Subcutaneous abdominal adipose tissue (tissue), 5 donors: ENCODE data around the gene LRRC3C.
"Not testable (repeated sequence)": the region's sequence is repeated elsewhere in the genome, so short reads cannot be mapped to it uniquely, and the experiment has no call there.

Experiments used
- H3K27ac ChIP-seq: one replicate; pipeline ENCODE4 v1.7.0; 2013; ENCODE audit warnings: low read depth, mild to moderate bottlenecking, inconsistent platforms, low read length, moderate library complexity
- H3K27me3 ChIP-seq, 5 donors: one replicate each; pipeline ENCODE4 v1.7.0; 2013; ENCODE audit warnings: low read length in 5 of 5, inconsistent platforms in 1 of 5; ENCODE audit not compliant: control insufficient read depth in 5 of 5, insufficient read depth in 4 of 5
- H3K36me3 ChIP-seq, 5 donors: one replicate each; pipeline ENCODE4 v1.7.0; 2013; ENCODE audit warnings: low read length in 5 of 5; ENCODE audit not compliant: control insufficient read depth in 5 of 5, insufficient read depth in 5 of 5
- H3K4me1 ChIP-seq, 5 donors: one replicate each; pipeline ENCODE4 v1.7.0; 2013; ENCODE audit warnings: low read length in 5 of 5, mild to moderate bottlenecking in 3 of 5, moderate library complexity in 1 of 5; ENCODE audit not compliant: control insufficient read depth in 5 of 5, insufficient read depth in 5 of 5
- H3K4me3 ChIP-seq, 5 donors: one replicate each; pipeline ENCODE4 v1.7.0; 2013; ENCODE audit warnings: low read length in 5 of 5, low read depth in 1 of 5
- H3K9ac ChIP-seq, 5 donors: one replicate each; pipeline ENCODE4 v1.7.0; 2013; ENCODE audit warnings: low read length in 5 of 5, mild to moderate bottlenecking in 4 of 5, moderate library complexity in 3 of 5
- H3K9me3 ChIP-seq, 5 donors: one replicate each; pipeline ENCODE4 v1.7.0; 2013; ENCODE audit warnings: low read length in 5 of 5; ENCODE audit not compliant: control insufficient read depth in 5 of 5
- donor health status: healthy.
- donor health status: healthy.
- donor health status: healthy.
- donor health status: healthy.
- donor health status: healthy.

LRRC3C gene

GRCh38 chr17:39944393-39944711 lies 16.8 kb downstream of the LRRC3C start:
- Histone ChIP-seq H3K36me3 (no peaks in the 10 kb centered on the region), H3K27me3 (peaks cover 0 to 2% (median 0%) of the 10 kb centered on the region in 5 donors), H3K9me3 (no peaks in the 10 kb centered on the region), H3K9ac (no peak overlapping the region), H3K27ac (no peak overlapping the region), H3K4me3 (no peak overlapping the region), H3K4me1 (peaks cover 0 to 5% (median 4%) of the 10 kb centered on the region in 5 donors)

- Histone ChIP-seq H3K27me3 (peaks cover 0 to 2% (median 0%) of the 10 kb centered on the region in 5 donors), H3K4me1 (peaks cover 0 to 8% (median 0%) of the 10 kb centered on the region in 5 donors), H3K4me3 (no peak overlapping the region), H3K36me3 (no peaks in the 10 kb centered on the region), H3K9me3 (no peaks in the 10 kb centered on the region), H3K27ac (no peak overlapping the region), H3K9ac (no peak overlapping the region)
Measured at GRCh38 chr17:39946551-39947330, 19.2 kb downstream of the LRRC3C start.

GRCh38 chr17:39948489-39948828 lies 20.9 kb downstream of the LRRC3C start:
- H3K36me3 ChIP-seq, H3K27me3 ChIP-seq, H3K9me3 ChIP-seq, H3K9ac ChIP-seq, H3K4me3 ChIP-seq, H3K27ac ChIP-seq: not testable (repeated sequence)
- peaks cover 0 to 19% (median 10%) of the 10 kb centered on the region in 5 donors for H3K4me1 ChIP-seq

- no peaks in the 10 kb centered on the region for H3K36me3 ChIP-seq
- no peaks in the 10 kb centered on the region for H3K9me3 ChIP-seq
- H3K27me3 ChIP-seq = no peaks in the 10 kb centered on the region
- H3K9ac ChIP-seq = no peak overlapping the region
- H3K27ac ChIP-seq = no peak overlapping the region
- H3K4me1 ChIP-seq = peaks cover 0 to 22% (median 12%) of the 10 kb centered on the region in 5 donors
- H3K4me3 ChIP-seq = no peak overlapping the region
Measured at GRCh38 chr17:39949028-39949427, 21.5 kb downstream of the LRRC3C start.

GRCh38 chr17:39950871-39951348 lies 23.4 kb downstream of the LRRC3C start:
- Histone ChIP-seq H3K27me3 (no peaks in the 10 kb centered on the region), H3K9ac (no peak overlapping the region), H3K4me1 (peaks cover 0 to 22% (median 12%) of the 10 kb centered on the region in 5 donors), H3K36me3 (no peaks in the 10 kb centered on the region), H3K27ac (no peak overlapping the region), H3K9me3 (no peaks in the 10 kb centered on the region), H3K4me3 (no peak overlapping the region)

GRCh38 chr17:39951924-39952679 lies 24.6 kb downstream of the LRRC3C start:
- Histone ChIP-seq H3K36me3 (no peaks in the 10 kb centered on the region), H3K9me3 (no peaks in the 10 kb centered on the region), H3K9ac (peak overlapping the region in 4 of 5 donors; percentile 20 to 68 (median 43)), H3K4me3 (peak overlapping the region; percentile 55 to 71 (median 65)), H3K27me3 (no peaks in the 10 kb centered on the region), H3K4me1 (peaks cover 0 to 22% (median 12%) of the 10 kb centered on the region in 5 donors), H3K27ac (no peak overlapping the region)

- Histone ChIP-seq H3K36me3 (no peaks in the 10 kb centered on the region), H3K4me1 (peaks cover 0 to 22% (median 12%) of the 10 kb centered on the region in 5 donors), H3K27ac (no peak overlapping the region), H3K4me3 (peak overlapping the region; percentile 55 to 71 (median 66)), H3K9me3 (no peaks in the 10 kb centered on the region), H3K9ac (peak overlapping the region in 3 of 5 donors; percentile 33 to 68 (median 53)), H3K27me3 (no peaks in the 10 kb centered on the region)
Measured at GRCh38 chr17:39952680-39953470, 25.3 kb downstream of the LRRC3C start.

- Histone ChIP-seq H3K27me3 (no peaks in the 10 kb centered on the region), H3K9ac (no peak overlapping the region), H3K36me3 (no peaks in the 10 kb centered on the region), H3K27ac (no peak overlapping the region), H3K4me3 (peak overlapping the region; percentile 53 to 66 (median 64)), H3K9me3 (no peaks in the 10 kb centered on the region), H3K4me1 (peaks cover 0 to 22% (median 12%) of the 10 kb centered on the region in 5 donors)
Measured at GRCh38 chr17:39953471-39953888, 25.9 kb downstream of the LRRC3C start.

- Histone ChIP-seq H3K4me1 (peaks cover 0 to 22% (median 18%) of the 10 kb centered on the region in 5 donors), H3K9ac (no peak overlapping the region), H3K27me3 (no peaks in the 10 kb centered on the region), H3K4me3 (no peak overlapping the region), H3K27ac (no peak overlapping the region), H3K36me3 (no peaks in the 10 kb centered on the region), H3K9me3 (no peaks in the 10 kb centered on the region)
Measured at GRCh38 chr17:39954876-39955275, 27.3 kb downstream of the LRRC3C start.
